ENCODE results near the gene GNPTAB. TPM values are rescaled to one million over a fixed set of nuclear protein-coding genes. Genes with fewer than 3 reads are reported as not detected.
A peak's percentile ranks its signal among the peaks of the same experiment; 100 is the strongest.

Gene GNPTAB
- total RNA-seq, 4 donors from 2014 or later = 26.5 to 40.8 (median 36.6) TPM

DNA sequence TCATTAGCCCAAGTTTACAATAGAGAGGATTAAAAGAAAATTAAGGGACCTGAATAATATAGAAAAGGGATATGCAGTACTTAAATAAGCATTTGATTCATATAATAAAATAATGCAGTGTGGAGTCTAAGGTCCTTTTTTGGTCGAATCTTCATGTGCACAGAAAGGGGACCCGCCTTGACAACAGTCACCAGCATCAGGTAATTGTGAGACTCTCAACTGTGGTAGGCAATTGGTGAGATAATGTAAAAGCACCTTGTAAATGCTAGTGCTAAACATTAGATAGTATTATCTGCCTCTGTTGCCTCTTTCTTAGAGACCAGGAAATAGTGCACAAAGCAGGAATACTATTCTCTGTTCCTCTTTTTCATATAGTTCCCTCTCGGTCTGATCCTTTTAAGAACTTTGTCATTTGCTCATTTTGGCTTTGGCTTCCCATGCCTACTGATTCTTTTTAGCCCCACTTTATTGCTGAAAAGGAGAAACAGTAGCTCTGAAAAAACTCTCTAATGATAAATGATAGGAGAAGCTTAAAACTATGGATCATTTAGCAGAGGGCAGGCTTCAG, 115.8 kb downstream of the GNPTAB start:
- no peak overlapping the region for H3K27ac ChIP-seq
- 90 to 93% methylated on average over 3 of the region's 3 CpGs for WGBS, 2 donors
- no peaks in the 10 kb centered on the region for H3K27me3 ChIP-seq
- H3K9me3 ChIP-seq = no peaks in the 10 kb centered on the region
- H3K36me3 ChIP-seq = no peaks in the 10 kb centered on the region
- H3K4me3 ChIP-seq (replicated peaks in 1 of 3) = no peak overlapping the region
- intact Hi-C loops (cut with DNase I) = no loop called here
- peaks cover 10 to 13% of the 10 kb centered on the region in 2 donors for H3K4me1 ChIP-seq
- no peak for TF ChIP-seq POLR2A (IDR thresholded peaks at IDR 0.05)
- TF ChIP-seq, protein P1, sequence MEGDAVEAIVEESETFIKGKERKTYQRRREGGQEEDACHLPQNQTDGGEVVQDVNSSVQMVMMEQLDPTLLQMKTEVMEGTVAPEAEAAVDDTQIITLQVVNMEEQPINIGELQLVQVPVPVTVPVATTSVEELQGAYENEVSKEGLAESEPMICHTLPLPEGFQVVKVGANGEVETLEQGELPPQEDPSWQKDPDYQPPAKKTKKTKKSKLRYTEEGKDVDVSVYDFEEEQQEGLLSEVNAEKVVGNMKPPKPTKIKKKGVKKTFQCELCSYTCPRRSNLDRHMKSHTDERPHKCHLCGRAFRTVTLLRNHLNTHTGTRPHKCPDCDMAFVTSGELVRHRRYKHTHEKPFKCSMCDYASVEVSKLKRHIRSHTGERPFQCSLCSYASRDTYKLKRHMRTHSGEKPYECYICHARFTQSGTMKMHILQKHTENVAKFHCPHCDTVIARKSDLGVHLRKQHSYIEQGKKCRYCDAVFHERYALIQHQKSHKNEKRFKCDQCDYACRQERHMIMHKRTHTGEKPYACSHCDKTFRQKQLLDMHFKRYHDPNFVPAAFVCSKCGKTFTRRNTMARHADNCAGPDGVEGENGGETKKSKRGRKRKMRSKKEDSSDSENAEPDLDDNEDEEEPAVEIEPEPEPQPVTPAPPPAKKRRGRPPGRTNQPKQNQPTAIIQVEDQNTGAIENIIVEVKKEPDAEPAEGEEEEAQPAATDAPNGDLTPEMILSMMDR (IDR thresholded peaks at IDR 0.05) = no peak
- DNase-seq = no peak

DNA sequence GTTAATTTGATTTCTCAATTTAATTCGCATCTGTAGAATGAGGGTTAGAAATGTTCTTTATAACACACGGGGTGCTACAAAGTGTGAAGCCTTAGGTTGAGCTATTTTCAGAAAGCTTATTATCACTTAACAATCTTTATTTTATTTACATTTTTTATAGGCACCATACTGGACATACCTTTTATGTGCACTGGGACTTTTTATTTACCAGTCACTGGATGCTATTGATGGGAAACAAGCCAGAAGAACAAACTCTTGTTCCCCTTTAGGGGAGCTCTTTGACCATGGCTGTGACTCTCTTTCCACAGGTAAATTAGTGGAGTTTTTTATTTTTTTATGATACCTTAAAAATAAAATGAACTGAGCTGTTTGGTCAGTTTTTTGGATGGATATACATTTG, 116.8 kb downstream of the GNPTAB start:
- H3K4me3 ChIP-seq (replicated peaks in 1 of 3) = no peak overlapping the region
- no peaks in the 10 kb centered on the region for H3K36me3 ChIP-seq
- peaks cover 10 to 19% of the 10 kb centered on the region in 2 donors for H3K4me1 ChIP-seq
- WGBS, 2 donors = 87 to 88% methylated on average over 2 of the region's 2 CpGs
- no peak for DNase-seq
- peak overlapping the region in 1 of 3 donors; percentile 7 for H3K27ac ChIP-seq
- intact Hi-C loops (cut with DNase I) = no loop called here
- H3K9me3 ChIP-seq = no peaks in the 10 kb centered on the region
- TF ChIP-seq, protein P1 (IDR thresholded peaks at IDR 0.05) = no peak
- no peak for TF ChIP-seq POLR2A (IDR thresholded peaks at IDR 0.05)
- no peaks in the 10 kb centered on the region for H3K27me3 ChIP-seq

DNA sequence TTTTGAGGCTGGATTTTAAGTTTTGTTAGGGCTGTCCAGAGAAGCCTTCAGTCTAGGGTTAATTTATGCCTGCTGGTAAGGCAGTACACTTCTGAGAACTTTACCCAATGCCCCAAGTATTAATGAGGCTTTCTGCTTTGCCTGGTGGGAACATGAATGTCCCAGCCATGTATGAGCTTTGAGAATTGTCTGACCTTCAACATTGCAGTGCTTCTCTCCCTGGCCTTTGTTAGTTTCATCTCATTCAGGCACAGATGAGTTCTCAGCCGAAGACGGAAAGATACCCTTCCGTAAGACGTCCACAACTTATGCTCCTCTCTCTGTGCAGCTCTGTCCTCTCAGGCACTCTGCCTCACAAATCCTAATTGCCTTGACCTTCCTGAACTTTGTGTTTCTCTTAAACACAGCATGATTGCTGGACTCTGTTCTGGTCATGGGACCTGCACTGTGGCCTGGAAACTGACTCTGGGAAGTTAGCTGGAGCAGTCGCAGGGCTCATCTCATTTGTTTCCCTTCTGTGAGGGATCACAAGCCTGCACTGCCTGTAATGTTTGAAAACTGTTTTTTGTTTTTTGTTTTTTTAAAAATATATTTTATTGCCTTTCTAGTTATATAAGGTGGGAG, 117.6 kb downstream of the GNPTAB start:
- Histone ChIP-seq H3K4me3 (replicated peaks in 1 of 3) (no peak overlapping the region), H3K4me1 (peaks cover 10 to 19% of the 10 kb centered on the region in 2 donors), H3K9me3 (no peaks in the 10 kb centered on the region), H3K36me3 (no peaks in the 10 kb centered on the region), H3K27ac (peak overlapping the region in 1 of 3 donors; percentile 7), H3K27me3 (no peaks in the 10 kb centered on the region)
- intact Hi-C loops (cut with DNase I) = no loop called here
- TF ChIP-seq, protein P1 (IDR thresholded peaks at IDR 0.05) = no peak
- no peak for TF ChIP-seq POLR2A (IDR thresholded peaks at IDR 0.05)
- peak; percentile 19 to 27 for DNase-seq
- WGBS, 2 donors = 79 to 80% methylated on average over 5 of the region's 5 CpGs

DNA sequence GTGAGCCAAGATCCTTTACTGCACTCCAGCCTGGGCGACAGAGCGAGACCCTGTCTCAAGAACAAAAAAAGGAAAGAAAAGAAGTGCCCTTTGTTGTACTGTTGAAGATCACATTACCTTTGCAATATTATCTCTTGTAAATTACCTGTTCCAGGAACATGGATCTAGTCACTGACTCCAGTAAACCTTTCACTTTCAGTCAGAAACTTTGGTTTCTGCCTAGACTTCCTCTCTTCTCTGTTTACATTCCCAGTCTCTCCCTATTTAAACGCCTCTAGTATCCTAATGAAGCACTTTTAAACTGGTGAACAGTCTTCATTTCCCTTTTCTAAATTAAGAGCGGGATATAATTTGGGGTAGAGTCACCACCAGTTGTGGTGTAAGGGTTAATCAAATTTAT, 120.5 kb downstream of the GNPTAB start:
- Histone ChIP-seq H3K27me3 (no peaks in the 10 kb centered on the region), H3K36me3 (no peaks in the 10 kb centered on the region), H3K27ac (no peak overlapping the region), H3K4me1 (peaks cover 22 to 37% of the 10 kb centered on the region in 2 donors), H3K4me3 (replicated peaks in 1 of 3) (no peak overlapping the region), H3K9me3 (no peaks in the 10 kb centered on the region)
- WGBS, 2 donors = 86 to 94% methylated on average over 4 of the region's 4 CpGs
- intact Hi-C loops (cut with DNase I) = no loop called here
- TF ChIP-seq, protein P1 (IDR thresholded peaks at IDR 0.05) = no peak
- no peak for TF ChIP-seq POLR2A (IDR thresholded peaks at IDR 0.05)
- DNase-seq = no peak

DNA sequence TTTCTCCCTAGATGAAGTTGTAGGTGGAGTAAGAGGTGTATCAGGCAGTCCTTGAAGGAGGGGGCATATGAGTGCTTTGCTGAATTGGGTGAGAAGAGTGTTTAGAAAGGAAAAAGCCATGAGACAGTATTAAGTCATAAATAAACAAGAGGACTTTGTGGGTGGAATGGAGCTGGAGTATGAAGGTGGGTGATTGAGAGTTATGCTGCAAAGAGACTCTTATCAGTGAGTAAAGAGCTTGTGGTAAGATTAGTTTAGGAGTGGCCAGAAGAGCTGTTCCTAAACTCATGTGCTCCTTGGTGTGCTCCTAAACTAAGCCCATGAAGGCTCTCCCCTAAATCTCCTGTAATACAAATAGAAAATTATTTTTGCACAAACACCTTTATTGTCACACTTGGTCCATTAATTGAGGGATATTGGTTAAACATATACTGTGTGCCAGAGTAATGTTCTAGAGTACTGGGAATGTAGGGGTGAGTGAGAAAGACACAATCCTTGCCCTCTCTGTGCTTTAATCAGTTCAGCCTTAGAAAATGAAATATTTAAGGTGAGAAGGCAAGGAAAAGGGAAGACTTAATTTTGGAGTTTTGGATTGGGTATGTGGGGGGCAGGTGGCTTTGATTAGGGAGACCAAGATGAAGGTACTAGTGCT, 123.5 kb downstream of the GNPTAB start:
- Histone ChIP-seq H3K27ac (peak overlapping the region in 1 of 3 donors; percentile 38), H3K36me3 (no peaks in the 10 kb centered on the region), H3K4me1 (peaks cover 25 to 39% of the 10 kb centered on the region in 2 donors), H3K9me3 (no peaks in the 10 kb centered on the region), H3K27me3 (no peaks in the 10 kb centered on the region), H3K4me3 (replicated peaks in 1 of 3) (no peak overlapping the region)
- intact Hi-C loops (cut with DNase I) = no loop called here
- TF ChIP-seq, protein P1 (IDR thresholded peaks at IDR 0.05) = no peak
- TF ChIP-seq POLR2A (IDR thresholded peaks at IDR 0.05) = no peak
- no peak for DNase-seq
